Measurements from ENCODE around the gene PABPC1L.

- TF ChIP-seq CTCF (IDR thresholded peaks at IDR 0.05; ENCODE audit: low read length), result no peak
- TF ChIP-seq EZH2phosphoT487 (IDR thresholded peaks at IDR 0.05; ENCODE audit: low read length), result no peak
- no peak for TF ChIP-seq EZH2 (optimal IDR thresholded peaks at IDR 0.05; ENCODE audit: low read depth, low read length)
Measured at GRCh38 chr20:44955270-44955669, 45.4 kb downstream of the PABPC1L start.

Data from MM.1S (cell line).